Smooth muscle cell (in vitro differentiated cells): ENCODE measurements around the gene CEACAM16. TPM values are rescaled to one million over a fixed set of nuclear protein-coding genes. Genes with fewer than 3 reads are reported as not detected.
A peak's percentile ranks its signal among the peaks of the same experiment; 100 is the strongest.

Source experiments
- DNase-seq: peaks from one replicate; lab custom pipeline; 2025; ENCODE audit not compliant: unreplicated experiment; lab: John Stamatoyannopoulos, UW
- H2AFZ ChIP-seq: fragments of 200-600 bp; sonication (generic); 2 replicates; pipeline ENCODE4 v1.6.0; 2016; ENCODE audit warnings: antibody characterized with exemption, low read depth, mild to moderate bottlenecking
- H3F3A ChIP-seq: fragments of 200-600 bp; sonication (generic); 2 replicates; pipeline ENCODE4 v1.6.0; 2017; ENCODE audit warnings: antibody characterized with exemption, low read depth
- H3K27ac ChIP-seq: fragments of 200-600 bp; sonication (generic); 2 replicates; pipeline ENCODE4 v1.5.1; 2016; ENCODE audit warnings: low read depth, mild to moderate bottlenecking
- H3K27me3 ChIP-seq: fragments of 200-600 bp; sonication (generic); 2 replicates; pipeline ENCODE4 v1.6.1; 2016; ENCODE audit warnings: low read depth, mild to moderate bottlenecking
- H3K36me3 ChIP-seq: fragments of 200-600 bp; sonication (generic); 2 replicates; pipeline ENCODE4 v1.5.1; 2016; ENCODE audit warnings: low read depth
- H3K4me1 ChIP-seq: fragments of 200-600 bp; sonication (generic); 2 replicates; pipeline ENCODE4 v1.5.1; 2016; ENCODE audit warnings: low read depth
- H3K4me2 ChIP-seq: fragments of 200-600 bp; sonication (generic); 2 replicates; pipeline ENCODE4 v1.6.0; 2016; ENCODE audit warnings: mild to moderate bottlenecking
- H3K4me3 ChIP-seq: fragments of 200-600 bp; sonication (generic); 2 replicates; pipeline ENCODE4 v1.5.1; 2016; ENCODE audit warnings: mild to moderate bottlenecking
- H3K79me2 ChIP-seq: fragments of 200-600 bp; sonication (generic); 2 replicates; pipeline ENCODE4 v1.6.0; 2016; ENCODE audit warnings: low read depth, mild to moderate bottlenecking
- H3K9ac ChIP-seq: fragments of 200-600 bp; sonication (generic); 2 replicates; pipeline ENCODE4 v1.6.0; 2016; ENCODE audit warnings: low read depth
- H3K9me3 ChIP-seq: fragments of 200-600 bp; sonication (generic); replicated peaks from 2 replicates; pipeline ENCODE4 v1.5.1; 2016; ENCODE audit warnings: low read depth
- H4K20me1 ChIP-seq: fragments of 200-600 bp; sonication (generic); 2 replicates; pipeline ENCODE4 v1.6.0; 2016; ENCODE audit warnings: low read depth
- CTCF ChIP-seq: fragments of 200-600 bp; sonication (generic); IDR thresholded peaks from 2 replicates; pipeline ENCODE4 v1.5.1; 2017; ENCODE audit warnings: borderline replicate concordance, mild to moderate bottlenecking, antibody characterized with exemption; ENCODE audit not compliant: insufficient read depth, poor library complexity, severe bottlenecking
- WGBS: methylation state at CpG from one replicate; pipeline ENCODE4 v1.1.7; 2016; ENCODE audit warnings: low lambda C conversion rate; 5-methylcytosine and 5-hydroxymethylcytosine counted together
- polyA plus RNA-seq: library from polyadenylated mRNA; unstranded; fragments of >200 nt; fragmentation: Nextera tagmentation; extraction: Ambion mirVana; gene quantifications from 2 replicates; pipeline ENCODE4 v1.2.1, GENCODE V29; 2016
- total RNA-seq: library from RNA; depleted of rRNA; stranded (reverse); fragments of >200 nt; gene quantifications from 2 replicates; pipeline ENCODE4 v1.2.3, GENCODE V29; 2014

CEACAM16 gene
- total and polyA plus RNA-seq, 2 experiments from 2014 or later = not detected

DNA sequence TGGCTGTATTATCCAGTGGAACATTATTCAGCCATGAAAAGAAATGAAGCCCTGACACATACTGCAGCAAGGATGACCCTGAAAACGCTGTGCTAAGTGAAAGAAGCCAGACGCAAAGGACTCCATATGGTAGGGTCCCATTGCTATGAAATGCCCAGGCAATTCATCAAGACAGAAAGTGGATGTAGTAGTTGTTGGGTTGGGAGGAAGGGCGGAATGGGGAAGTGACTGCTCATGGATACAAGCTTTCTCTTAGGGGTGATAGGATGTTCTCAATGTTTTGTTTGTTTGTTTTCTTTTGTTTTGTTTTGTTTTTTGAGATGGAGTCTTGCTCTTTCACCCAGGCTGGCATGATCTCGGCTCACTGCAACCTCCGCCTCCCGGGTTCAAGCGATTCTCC lies 11.1 kb upstream of the CEACAM16 start:
- H2AFZ ChIP-seq = no peak overlapping the region
- no peaks in the 10 kb centered on the region for H3F3A ChIP-seq
- H3K36me3 ChIP-seq = no peaks in the 10 kb centered on the region
- 97% methylated on average over 7 of the region's 7 CpGs for WGBS
- H3K9ac ChIP-seq = no peak overlapping the region
- H3K4me1 ChIP-seq = no peaks in the 10 kb centered on the region
- H3K4me2 ChIP-seq = no peak overlapping the region
- no peaks in the 10 kb centered on the region for H3K9me3 ChIP-seq
- no peak for TF ChIP-seq CTCF
- H3K79me2 ChIP-seq = no peaks in the 10 kb centered on the region
- no peak overlapping the region for H3K4me3 ChIP-seq
- DNase-seq = no peak
- no peaks in the 10 kb centered on the region for H3K27me3 ChIP-seq
- H4K20me1 ChIP-seq = no peaks in the 10 kb centered on the region
- H3K27ac ChIP-seq = no peak overlapping the region

DNA sequence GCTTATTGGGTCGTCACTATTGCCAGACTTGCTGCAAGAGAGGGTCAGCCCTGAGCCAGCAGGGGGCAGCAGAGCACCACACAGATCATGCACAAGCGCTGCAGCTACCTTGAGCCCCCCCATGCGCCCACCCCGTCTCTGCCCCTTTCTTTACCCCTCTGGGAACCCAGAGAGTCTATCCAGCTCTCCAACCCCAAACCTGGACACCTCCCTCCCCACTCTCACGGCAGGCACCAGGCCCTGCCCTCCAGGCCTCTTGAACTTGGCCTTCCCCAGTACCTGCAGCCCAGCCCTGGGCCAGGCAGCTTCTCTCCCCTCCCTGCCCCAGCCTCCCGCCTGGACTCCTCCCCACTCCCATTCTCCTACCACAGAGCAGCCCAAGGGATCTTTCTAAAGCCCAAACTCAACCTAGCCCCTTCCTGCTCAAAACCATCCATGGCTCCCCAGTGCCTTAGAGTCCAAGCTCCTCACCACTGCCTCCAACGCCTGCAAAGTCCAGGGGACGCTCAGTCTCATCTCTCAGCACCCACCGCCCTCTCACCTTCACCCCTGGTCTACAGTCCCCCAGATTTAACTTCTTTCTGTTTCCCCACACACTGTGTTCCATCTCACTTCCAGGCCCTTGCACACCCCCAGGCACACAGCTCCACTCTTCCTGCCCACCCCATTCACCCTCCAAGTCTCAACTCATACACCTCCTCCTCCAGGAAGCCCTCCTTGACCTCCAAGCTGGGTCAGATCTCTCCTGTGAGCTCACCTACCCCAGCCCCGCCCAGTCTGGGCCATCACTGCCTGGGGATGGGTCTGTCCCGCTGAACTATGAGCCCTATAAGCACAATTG lies 9.4 kb upstream of the CEACAM16 start:
- H3K27ac ChIP-seq = no peak overlapping the region
- H2AFZ ChIP-seq = no peak overlapping the region
- no peak overlapping the region for H3K9ac ChIP-seq

DNA sequence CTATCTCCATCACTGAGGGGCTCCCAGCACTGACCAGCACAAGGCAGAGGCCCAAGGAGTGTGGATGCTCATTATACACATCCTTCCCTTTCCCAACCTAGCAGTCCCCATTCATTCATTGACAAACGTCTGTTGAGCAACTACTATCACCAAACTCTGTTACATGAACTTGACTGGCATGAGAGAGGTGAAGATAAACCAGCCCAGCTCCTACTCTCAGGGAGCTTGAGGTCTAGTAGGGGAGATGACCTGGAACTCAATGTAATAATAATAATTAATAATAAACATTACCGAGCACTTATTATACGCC lies 8.9 kb upstream of the CEACAM16 start:
- Histone ChIP-seq H4K20me1 (no peaks in the 10 kb centered on the region), H3K36me3 (no peaks in the 10 kb centered on the region), H3K9ac (no peak overlapping the region), H3K79me2 (no peaks in the 10 kb centered on the region), H3K27ac (no peak overlapping the region), H3F3A (no peaks in the 10 kb centered on the region), H3K27me3 (no peaks in the 10 kb centered on the region), H3K4me2 (no peak overlapping the region), H3K9me3 (no peaks in the 10 kb centered on the region), H2AFZ (no peak overlapping the region), H3K4me3 (no peak overlapping the region), H3K4me1 (no peaks in the 10 kb centered on the region)
- WGBS = 95% methylated on average over 3 of the region's 3 CpGs
- TF ChIP-seq CTCF = no peak
- no peak for DNase-seq

More for the DNA sequence above, 9.4 kb upstream of the CEACAM16 start:
- 48% methylated on average over 11 of the region's 11 CpGs for WGBS
- no peaks in the 10 kb centered on the region for H3K27me3 ChIP-seq
- H3K4me2 ChIP-seq = peak overlapping the region; percentile 67
- H3K4me3 ChIP-seq = no peak overlapping the region
- H3K4me1 ChIP-seq = no peaks in the 10 kb centered on the region
- TF ChIP-seq CTCF = peak; percentile 82
- no peaks in the 10 kb centered on the region for H3F3A ChIP-seq
- H3K79me2 ChIP-seq = no peaks in the 10 kb centered on the region
- H3K36me3 ChIP-seq = no peaks in the 10 kb centered on the region
- H3K9me3 ChIP-seq = no peaks in the 10 kb centered on the region
- H4K20me1 ChIP-seq = no peaks in the 10 kb centered on the region
- peak; percentile 37 for DNase-seq

- no peak for TF ChIP-seq CTCF
- no peak overlapping the region for H3K4me3 ChIP-seq
- H3K4me2 ChIP-seq = peak overlapping the region; percentile 49
- peak overlapping the region; percentile 58 for H3K27ac ChIP-seq
- no peaks in the 10 kb centered on the region for H3K36me3 ChIP-seq
- H4K20me1 ChIP-seq = no peaks in the 10 kb centered on the region
- H3K9ac ChIP-seq = no peak overlapping the region
- H3K4me1 ChIP-seq = no peaks in the 10 kb centered on the region
- WGBS = 80% methylated on average over 5 of the region's 5 CpGs
- no peak for DNase-seq
- no peaks in the 10 kb centered on the region for H3F3A ChIP-seq
- no peaks in the 10 kb centered on the region for H3K9me3 ChIP-seq
- peak overlapping the region; percentile 70 for H2AFZ ChIP-seq
- H3K27me3 ChIP-seq = no peaks in the 10 kb centered on the region
- no peaks in the 10 kb centered on the region for H3K79me2 ChIP-seq
Measured at GRCh38 chr19:44692379-44692721, 6.6 kb upstream of the CEACAM16 start.
